GM06990 (cell line): ENCODE results near the gene PCDHA12.

Experiments
- DNase-seq: peaks from one replicate; pipeline ENCODE4 v3.0.0-alpha.2; 2011; ENCODE audit not compliant: insufficient read length; ENCODE audit errors: extremely low read depth
- H3K27me3 ChIP-seq: replicated peaks from 2 replicates; pipeline ENCODE4 v1.6.0; 2011; ENCODE audit warnings: low read length; ENCODE audit not compliant: control insufficient read depth, insufficient read depth
- H3K36me3 ChIP-seq: 2 replicates; pipeline ENCODE4 v1.5.1; 2011; ENCODE audit warnings: low read length; ENCODE audit not compliant: control insufficient read depth, insufficient read depth
- H3K4me3 ChIP-seq: replicated peaks from 2 replicates; pipeline ENCODE4 v1.5.1; 2011; ENCODE audit warnings: low read depth, mild to moderate bottlenecking, control low read depth, low read length
- CTCF ChIP-seq: IDR thresholded peaks from 2 replicates; pipeline ENCODE4 v1.5.1; 2011; ENCODE audit warnings: low read length, control low read depth, mild to moderate bottlenecking, inconsistent platforms; ENCODE audit not compliant: insufficient read depth, poor library complexity, severe bottlenecking

The PCDHA12 gene

GRCh38 chr5:140926443-140927227 lies 51.5 kb downstream of the PCDHA12 start:
- no peak for TF ChIP-seq CTCF
- Histone ChIP-seq H3K36me3 (no peaks in the 10 kb centered on the region), H3K4me3 (no peak overlapping the region), H3K27me3 (no peaks in the 10 kb centered on the region)
- peak; percentile 9 for DNase-seq

- Histone ChIP-seq H3K4me3 (no peak overlapping the region), H3K36me3 (no peaks in the 10 kb centered on the region), H3K27me3 (no peaks in the 10 kb centered on the region)
- no peak for TF ChIP-seq CTCF
- no peak for DNase-seq
Observed at GRCh38 chr5:140927228-140927573, 52.1 kb downstream of the PCDHA12 start.
